CD4-positive, alpha-beta T cell (primary cell): Measurements from ENCODE around the gene HTATIP2. TPM values are rescaled to one million over a fixed set of nuclear protein-coding genes. Genes with fewer than 3 reads are reported as not detected.

Experiments used
- ATAC-seq: fragments of 200-7000 bp; cut with Tn5 transposase; one replicate; pipeline ENCODE4 v1.10.0; 2022; ENCODE audit warnings: mild to moderate bottlenecking; ENCODE audit not compliant: poor library complexity
- CTCF ChIA-PET: fragments of 350-600 bp; sonication (Branson Sonifier 250); formaldehyde crosslinking; loops from one replicate; lab custom pipeline; 2021; ENCODE audit warnings: antibody characterized with exemption, inconsistent platforms; lab: Charles Lee
- POLR2A ChIA-PET: fragments of 350-600 bp; sonication (Branson Sonifier 250); formaldehyde crosslinking; loops from one replicate; lab custom pipeline; 2021; ENCODE audit warnings: antibody characterized with exemption, inconsistent platforms; lab: Charles Lee
- DNase-seq, 14 experiments: peaks; one replicate each; pipeline ENCODE4 v3.0.0-alpha.2; 2013 to 2020; ENCODE audit warnings: mixed read lengths in 2 of 14
- H3K27ac ChIP-seq, 2 donors: one replicate each; pipeline versions ENCODE4 v1.5.1 to v1.7.0; 2013; ENCODE audit warnings: low read length in 2 of 2, low read depth in 1 of 2, mild to moderate bottlenecking in 1 of 2
- H3K27me3 ChIP-seq, 2 experiments: 1 replicate in 1 of 2; 2 replicates in 1 of 2; pipeline versions ENCODE4 v1.6.1 to v1.7.0; 2013; ENCODE audit warnings: low read length in 2 of 2, control low read depth in 1 of 2, mild to moderate bottlenecking in 1 of 2, moderate library complexity in 1 of 2; ENCODE audit not compliant: insufficient read depth in 2 of 2, control insufficient read depth in 1 of 2
- H3K36me3 ChIP-seq: one replicate; pipeline ENCODE4 v1.6.1; 2013; ENCODE audit warnings: low read length, control low read depth; ENCODE audit not compliant: insufficient read depth
- H3K4me1 ChIP-seq: one replicate; pipeline ENCODE4 v1.6.1; 2013; ENCODE audit warnings: low read length, control low read depth; ENCODE audit not compliant: insufficient read depth
- H3K4me3 ChIP-seq: one replicate; pipeline ENCODE4 v1.5.1; 2013; ENCODE audit warnings: mild to moderate bottlenecking, low read length, moderate library complexity
- H3K9me3 ChIP-seq, 2 experiments: 1 replicate in 1 of 2; 2 replicates in 1 of 2; pipeline versions ENCODE4 v1.6.1 to v1.7.0; 2013; ENCODE audit warnings: low read length in 2 of 2, mild to moderate bottlenecking in 2 of 2, control low read depth in 1 of 2, moderate library complexity in 1 of 2; ENCODE audit not compliant: control insufficient read depth in 1 of 2, insufficient read depth in 1 of 2
- H3K27ac Mint-ChIP-seq: one replicate; pipeline ENCODE4 v1.8.0; 2020; ENCODE audit warnings: mixed read lengths
- H3K27me3 Mint-ChIP-seq: one replicate; pipeline ENCODE4 v1.8.0; 2021; ENCODE audit warnings: mixed read lengths
- H3K36me3 Mint-ChIP-seq: one replicate; pipeline ENCODE4 v1.8.0; 2021; ENCODE audit warnings: low read depth, mixed read lengths
- H3K4me1 Mint-ChIP-seq: one replicate; pipeline ENCODE4 v1.8.0; 2021; ENCODE audit warnings: low read depth, mixed read lengths
- H3K4me3 Mint-ChIP-seq: one replicate; pipeline ENCODE4 v1.8.0; 2020; ENCODE audit warnings: mild to moderate bottlenecking, mixed read lengths
- H3K9me3 Mint-ChIP-seq: one replicate; pipeline ENCODE4 v1.8.0; 2020; ENCODE audit warnings: mixed read lengths
- intact Hi-C, 2 experiments: fragments of 100-400 bp; cut with DNase I in 1 of 2; cut with micrococcal nuclease in 1 of 2; formaldehyde crosslinking; loops; one replicate each; pipeline versions ENCODE4 v1.15.1 to v1.9.0; 2023 to 2025; cut with DNase I, micrococcal nuclease
- total RNA-seq, 174 experiments: library from RNA in 2 of 174; stranded (reverse) in 2 of 174; gene quantifications; one replicate each; pipeline ENCODE4 v1.2.3 and lab custom pipeline; 2021 to 2026
- TF ChIP-seq, protein P1 (sequence below): fragments of 200-600 bp; IDR thresholded peaks from one replicate; pipeline ENCODE4 v1.8.0; 2022; ENCODE audit warnings: antibody characterized with exemption, mild to moderate bottlenecking

HTATIP2 gene
- total RNA-seq, 2 experiments from 2014 or later, result 8.1 to 9.8 TPM

DNA sequence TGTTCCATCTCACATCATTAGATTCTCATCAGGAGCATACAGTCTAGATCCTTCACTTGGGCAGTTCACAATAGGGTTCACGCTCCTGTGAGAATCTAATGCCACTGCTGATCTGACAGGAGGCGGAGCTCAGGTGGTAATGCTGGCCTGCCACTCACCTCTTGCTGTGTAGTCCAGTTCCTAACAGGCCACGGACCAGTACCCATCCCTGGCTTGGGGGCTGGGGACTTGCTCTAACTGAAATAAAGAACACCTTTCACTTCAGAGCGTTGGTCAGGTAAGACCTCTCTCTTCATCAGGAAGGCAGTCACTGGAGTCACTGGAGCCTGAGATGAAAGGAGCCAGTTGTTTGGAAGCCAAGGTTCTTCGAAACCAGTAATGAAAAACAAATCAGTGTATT lies 65.7 kb downstream of the HTATIP2 start:
- ChIA-PET POLR2A (no interaction called here), CTCF (no interaction called here)
- Mint-ChIP-seq H3K27me3 (no peaks in the 10 kb centered on the region), H3K4me1 (peaks cover 5% of the 10 kb centered on the region), H3K27ac (no peak overlapping the region), H3K4me3 (no peak overlapping the region), H3K36me3 (peaks cover 59% of the 10 kb centered on the region), H3K9me3 (no peaks in the 10 kb centered on the region)
- Histone ChIP-seq H3K27me3 (no peaks in the 10 kb centered on the region), H3K4me3 (no peak overlapping the region), H3K36me3 (no peaks in the 10 kb centered on the region), H3K27ac (no peak overlapping the region), H3K4me1 (no peaks in the 10 kb centered on the region), H3K9me3 (no peaks in the 10 kb centered on the region)
- DNase-seq, result no peak
- intact Hi-C loops, result no loop called here
- TF ChIP-seq, protein P1, sequence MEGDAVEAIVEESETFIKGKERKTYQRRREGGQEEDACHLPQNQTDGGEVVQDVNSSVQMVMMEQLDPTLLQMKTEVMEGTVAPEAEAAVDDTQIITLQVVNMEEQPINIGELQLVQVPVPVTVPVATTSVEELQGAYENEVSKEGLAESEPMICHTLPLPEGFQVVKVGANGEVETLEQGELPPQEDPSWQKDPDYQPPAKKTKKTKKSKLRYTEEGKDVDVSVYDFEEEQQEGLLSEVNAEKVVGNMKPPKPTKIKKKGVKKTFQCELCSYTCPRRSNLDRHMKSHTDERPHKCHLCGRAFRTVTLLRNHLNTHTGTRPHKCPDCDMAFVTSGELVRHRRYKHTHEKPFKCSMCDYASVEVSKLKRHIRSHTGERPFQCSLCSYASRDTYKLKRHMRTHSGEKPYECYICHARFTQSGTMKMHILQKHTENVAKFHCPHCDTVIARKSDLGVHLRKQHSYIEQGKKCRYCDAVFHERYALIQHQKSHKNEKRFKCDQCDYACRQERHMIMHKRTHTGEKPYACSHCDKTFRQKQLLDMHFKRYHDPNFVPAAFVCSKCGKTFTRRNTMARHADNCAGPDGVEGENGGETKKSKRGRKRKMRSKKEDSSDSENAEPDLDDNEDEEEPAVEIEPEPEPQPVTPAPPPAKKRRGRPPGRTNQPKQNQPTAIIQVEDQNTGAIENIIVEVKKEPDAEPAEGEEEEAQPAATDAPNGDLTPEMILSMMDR, result no peak
- no peak for ATAC-seq

Other genes with a start within 250 kb of the HTATIP2 start
- gene DBX1, start 203.2 kb upstream of the HTATIP2 start, total RNA-seq, result under 1 TPM; 0.17 to 0.19 TPM
- gene PRMT3, start 24.0 kb downstream of the HTATIP2 start, total RNA-seq, result 10 to 100 TPM; 11.2 to 11.8 TPM
- gene SLC6A5, start 235.9 kb downstream of the HTATIP2 start, total RNA-seq, result not detected